Astrocyte (in vitro differentiated cells and primary cell): ENCODE data around the gene GFM1.

ENCODE experiments used
- CTCF ChIP-seq: IDR thresholded peaks from 2 replicates; pipeline ENCODE4 v1.5.1; 2011; ENCODE audit warnings: low read depth, mild to moderate bottlenecking, inconsistent platforms, low read length, moderate library complexity; ENCODE audit not compliant: insufficient read depth
- EZH2 ChIP-seq: IDR thresholded peaks from 2 replicates; pipeline ENCODE4 v1.6.1; 2012; ENCODE audit warnings: mild to moderate bottlenecking, low read length, inconsistent platforms; ENCODE audit not compliant: insufficient read depth

- peak; percentile 53 for TF ChIP-seq CTCF
- TF ChIP-seq EZH2: no peak
These were observed 28.2 kb downstream of the GFM1 start, which contains the start of gene LXN for GRCh38 chr3:158672215-158673176.
